Measurements from ENCODE around the gene METTL15.
"Not testable (repeated sequence)": the region's sequence is repeated elsewhere in the genome, so short reads cannot be mapped to it uniquely, and the experiment has no call there.

DNA sequence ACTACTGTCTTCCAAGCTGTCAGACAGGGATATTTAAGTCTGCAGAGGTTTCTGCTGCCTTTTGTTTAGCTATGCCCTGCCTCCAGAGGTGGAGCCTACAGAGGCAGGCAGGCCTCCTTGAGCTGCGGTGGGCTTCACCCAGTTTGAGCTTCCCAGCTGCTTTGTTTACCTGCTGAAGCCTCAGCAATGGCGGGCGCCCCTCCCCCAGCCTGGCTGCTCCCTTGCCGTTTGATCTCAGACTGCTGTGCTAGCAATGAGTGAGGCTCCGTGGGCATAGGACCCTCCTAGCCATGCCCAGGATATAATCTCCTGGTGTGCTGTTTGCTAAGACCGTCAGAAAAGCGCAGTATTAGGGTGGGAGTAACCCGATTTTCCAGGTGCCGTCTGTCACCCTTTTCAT lies 113.9 kb downstream of the METTL15 start:
- not testable (repeated sequence) for TF ChIP-seq POLR2AphosphoS5, CTCF, POLR2A (IDR thresholded peaks at IDR 0.05)
